Activated CD4-positive, alpha-beta T cell treated with anti-CD3 and anti-CD28 coated beads, Interleukin-2, amount 50 U/mL, for 4 hours (primary cell): ENCODE data around the gene DNAJB11.

Experiments used
- DNase-seq, 2 experiments: peaks; one replicate each; pipeline ENCODE4 v3.0.0-alpha.2; 2020

The DNAJB11 gene

GRCh38 chr3:186598108-186598784 lies 27.7 kb downstream of the DNAJB11 start:
- no peak for DNase-seq

DNA sequence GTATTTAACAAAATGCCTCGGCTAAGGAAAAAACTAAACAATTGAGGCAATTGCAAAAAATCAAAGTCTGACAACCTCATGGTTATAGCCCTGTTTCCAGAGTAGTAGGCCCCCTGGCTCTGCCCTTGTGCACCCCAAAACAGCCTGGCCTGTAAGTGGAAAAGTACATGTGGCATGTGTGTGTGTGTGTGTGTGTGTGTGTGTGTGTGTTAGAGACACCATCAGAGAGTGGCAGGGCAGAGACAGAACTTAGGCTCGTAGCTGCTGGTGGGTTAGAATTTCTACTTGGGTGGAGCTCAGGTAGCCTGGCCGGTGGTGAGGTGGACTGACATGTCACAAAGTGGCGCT lies 28.2 kb downstream of the DNAJB11 start:
- DNase-seq = no peak

DNA sequence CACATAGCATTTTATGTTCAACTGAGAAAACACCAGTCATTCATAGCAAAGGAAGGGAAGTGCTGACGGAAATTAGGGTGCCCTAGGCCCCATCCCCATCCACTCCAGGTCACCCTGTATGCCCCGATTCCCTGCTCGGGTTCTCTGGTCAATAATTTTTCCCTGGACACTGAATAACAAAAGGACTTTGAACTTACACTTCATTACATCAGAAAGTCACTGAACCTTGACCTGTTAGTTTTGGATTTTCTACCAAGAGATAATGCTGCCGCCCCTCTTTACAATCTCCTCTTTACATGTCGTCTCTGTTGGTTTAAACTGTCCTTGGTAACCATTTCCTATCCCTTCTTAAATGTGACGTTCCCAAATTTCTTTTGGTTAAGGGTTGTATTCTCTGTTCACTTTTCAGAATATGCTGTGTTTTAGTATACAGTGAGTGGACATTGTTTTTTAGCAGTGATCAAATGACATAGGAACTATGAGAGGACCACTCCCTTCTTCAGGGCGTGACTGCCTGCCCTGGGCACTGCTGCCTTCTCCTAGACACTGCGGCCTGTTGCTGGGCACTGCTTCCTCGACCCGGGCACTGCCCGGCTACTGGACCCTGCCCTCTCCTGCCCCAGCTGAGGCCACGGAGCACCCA lies 28.7 kb downstream of the DNAJB11 start:
- DNase-seq = no peak

DNA sequence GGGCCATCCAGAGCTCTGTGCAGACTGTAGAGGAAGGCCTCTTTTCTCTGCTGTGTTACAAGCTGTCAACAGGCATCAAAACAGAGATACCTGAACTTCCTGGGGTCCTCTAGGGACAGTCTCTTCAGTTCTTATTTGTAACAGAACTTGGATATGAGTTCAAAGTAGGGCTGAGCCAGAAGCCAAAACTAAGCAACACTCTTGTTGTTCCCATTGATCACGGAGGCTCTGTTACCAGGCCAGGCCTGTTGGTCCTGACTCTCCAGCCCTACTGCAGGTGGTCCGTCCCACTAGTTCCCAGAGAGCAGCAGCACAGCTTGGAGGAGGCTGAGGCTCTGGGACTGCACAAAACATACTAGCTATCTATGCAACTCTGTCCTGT lies 29.3 kb downstream of the DNAJB11 start:
- DNase-seq = no peak

DNA sequence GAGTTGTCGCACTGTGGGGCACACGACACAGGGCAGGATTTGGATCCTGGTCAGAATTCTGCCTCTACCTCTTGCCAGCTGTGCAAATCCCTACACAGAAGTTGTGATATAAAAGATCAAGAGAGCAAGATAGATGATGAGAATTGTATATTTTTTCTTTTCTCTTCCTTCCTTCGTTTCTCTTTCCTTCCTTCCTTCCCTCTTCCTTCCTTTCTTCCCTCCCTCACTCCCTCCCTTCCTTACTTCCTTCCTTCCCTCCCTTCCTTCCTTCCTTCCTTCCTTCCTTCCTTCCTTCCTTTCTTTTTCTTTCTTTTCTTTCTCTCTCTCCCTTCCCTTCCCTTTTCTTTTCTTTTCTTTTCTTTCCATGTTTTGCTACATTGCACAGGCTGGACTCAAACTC lies 30.4 kb downstream of the DNAJB11 start:
- DNase-seq = no peak

DNA sequence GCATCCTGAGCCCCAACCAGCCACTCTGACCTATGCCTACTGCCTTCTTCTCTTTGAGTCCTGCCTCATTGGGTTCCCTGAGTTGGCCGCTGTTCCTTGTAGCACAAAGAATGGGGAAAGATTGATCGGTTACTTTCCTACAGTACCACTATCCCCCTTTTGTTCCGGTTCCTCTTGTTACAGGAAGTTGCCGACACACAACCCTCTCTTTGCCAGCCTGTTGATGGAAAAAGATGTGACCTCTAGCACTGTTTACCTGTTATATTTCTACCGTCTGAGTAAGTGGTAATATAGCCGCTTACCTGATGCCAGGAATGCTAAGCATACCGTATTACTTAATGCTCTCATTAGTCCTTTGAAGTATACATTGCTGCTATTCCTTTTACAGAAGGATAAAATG lies 32.6 kb downstream of the DNAJB11 start:
- no peak for DNase-seq

GRCh38 chr3:186605078-186605477 lies 34.6 kb downstream of the DNAJB11 start:
- no peak for DNase-seq

DNA sequence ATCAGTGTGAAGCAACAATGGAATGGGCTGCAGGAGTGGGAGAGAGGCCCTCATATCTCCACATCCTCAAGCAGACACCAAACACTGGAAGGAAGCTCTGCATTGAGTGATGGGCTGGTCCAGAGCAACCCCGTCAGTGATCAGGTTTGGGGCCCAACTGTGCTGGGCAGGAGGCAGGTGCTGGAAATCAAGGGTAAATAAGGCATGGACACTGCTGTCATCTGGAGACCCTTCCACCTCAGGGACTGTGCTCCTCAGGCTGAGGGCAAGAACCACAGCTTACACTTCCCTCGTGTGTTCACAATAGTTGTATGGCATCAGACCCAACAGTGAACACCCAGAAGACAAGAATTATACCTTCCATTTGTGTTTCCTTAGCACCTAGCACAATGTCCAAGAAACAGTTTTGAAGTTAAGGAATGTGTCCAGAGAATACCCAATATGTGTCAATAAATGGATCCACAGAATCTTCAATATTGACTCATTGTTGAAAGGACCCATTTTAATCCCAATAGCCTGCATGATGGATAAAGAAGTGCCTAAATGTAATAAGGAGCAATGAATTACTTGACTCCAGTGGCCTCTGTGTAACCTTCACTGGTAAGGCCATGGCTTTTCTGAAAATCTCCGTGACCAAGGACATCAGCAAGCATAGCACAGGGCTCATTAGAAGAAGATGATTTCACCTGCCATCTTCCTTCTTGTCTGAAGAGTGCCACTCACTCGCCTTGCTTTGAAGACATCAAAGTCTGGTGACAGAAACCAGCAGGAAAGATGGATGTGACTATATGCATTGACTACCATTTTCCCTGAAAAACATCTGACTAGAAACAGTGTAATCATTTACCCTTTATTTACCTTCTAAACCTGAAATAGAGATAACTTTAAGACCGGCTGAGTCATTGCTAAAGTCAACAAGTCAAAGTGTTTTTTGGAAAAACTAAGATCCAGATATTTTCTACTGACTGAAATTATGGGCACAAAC lies 35.3 kb downstream of the DNAJB11 start:
- DNase-seq = no peak

DNA sequence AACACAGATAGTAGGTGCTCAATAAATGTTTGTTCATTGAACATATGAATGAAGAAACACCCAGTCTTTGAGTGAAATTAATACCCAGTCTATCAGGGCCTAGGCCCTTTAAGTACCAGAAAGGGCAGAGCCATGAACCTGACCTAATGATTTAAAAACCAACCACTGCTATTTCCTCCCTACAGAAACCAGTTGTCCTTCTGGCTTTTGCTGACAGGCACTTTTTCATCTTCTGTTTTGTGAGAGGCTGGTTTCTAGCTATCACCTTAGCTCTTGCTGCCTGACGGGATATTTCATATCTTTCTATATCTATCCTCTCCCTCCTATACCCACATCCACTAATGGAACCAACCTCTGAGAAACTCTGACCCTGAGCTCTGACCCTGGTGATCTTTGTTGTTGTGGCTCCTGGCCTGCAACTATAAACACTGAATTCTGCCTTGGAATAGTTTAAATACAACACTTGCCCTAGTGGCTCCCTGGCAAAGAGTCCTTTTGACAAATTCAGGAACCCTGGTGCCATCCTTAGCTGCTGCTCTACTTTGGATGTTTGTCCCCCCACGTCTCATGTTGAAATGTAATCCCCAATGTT lies 38.2 kb downstream of the DNAJB11 start:
- DNase-seq = no peak

DNA sequence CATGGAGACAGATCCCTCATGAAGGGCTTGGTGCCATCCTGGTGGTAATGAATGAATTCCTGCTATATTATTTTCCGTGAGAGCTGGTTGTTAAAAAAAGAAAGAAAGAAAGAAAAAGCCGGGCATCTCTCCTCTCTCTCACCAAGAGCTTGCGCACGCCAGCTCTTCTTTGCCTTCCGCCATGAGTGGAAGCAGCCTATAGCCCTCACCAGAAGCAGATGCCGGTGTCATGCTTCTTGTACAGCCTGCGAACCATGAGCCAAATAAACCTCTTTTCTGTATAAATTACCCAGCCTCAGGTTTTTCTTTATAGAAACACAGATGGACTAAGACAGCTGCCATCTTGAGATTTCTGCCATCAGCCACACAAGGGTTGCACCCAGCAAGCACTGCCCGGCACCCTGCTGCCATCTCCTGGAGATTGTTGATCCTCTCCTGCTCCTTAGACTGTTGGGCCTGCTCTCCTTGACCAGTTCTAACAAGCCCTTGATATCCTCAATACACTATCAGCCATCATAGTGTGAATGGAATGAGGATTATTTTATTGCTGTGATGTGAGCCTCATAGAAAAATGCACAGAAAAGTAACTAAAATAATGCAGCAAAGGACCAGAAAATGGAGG lies 38.8 kb downstream of the DNAJB11 start:
- no peak for DNase-seq

- DNase-seq = no peak
These were observed 41.5 kb downstream of the DNAJB11 start for GRCh38 chr3:186612065-186612464.

DNA sequence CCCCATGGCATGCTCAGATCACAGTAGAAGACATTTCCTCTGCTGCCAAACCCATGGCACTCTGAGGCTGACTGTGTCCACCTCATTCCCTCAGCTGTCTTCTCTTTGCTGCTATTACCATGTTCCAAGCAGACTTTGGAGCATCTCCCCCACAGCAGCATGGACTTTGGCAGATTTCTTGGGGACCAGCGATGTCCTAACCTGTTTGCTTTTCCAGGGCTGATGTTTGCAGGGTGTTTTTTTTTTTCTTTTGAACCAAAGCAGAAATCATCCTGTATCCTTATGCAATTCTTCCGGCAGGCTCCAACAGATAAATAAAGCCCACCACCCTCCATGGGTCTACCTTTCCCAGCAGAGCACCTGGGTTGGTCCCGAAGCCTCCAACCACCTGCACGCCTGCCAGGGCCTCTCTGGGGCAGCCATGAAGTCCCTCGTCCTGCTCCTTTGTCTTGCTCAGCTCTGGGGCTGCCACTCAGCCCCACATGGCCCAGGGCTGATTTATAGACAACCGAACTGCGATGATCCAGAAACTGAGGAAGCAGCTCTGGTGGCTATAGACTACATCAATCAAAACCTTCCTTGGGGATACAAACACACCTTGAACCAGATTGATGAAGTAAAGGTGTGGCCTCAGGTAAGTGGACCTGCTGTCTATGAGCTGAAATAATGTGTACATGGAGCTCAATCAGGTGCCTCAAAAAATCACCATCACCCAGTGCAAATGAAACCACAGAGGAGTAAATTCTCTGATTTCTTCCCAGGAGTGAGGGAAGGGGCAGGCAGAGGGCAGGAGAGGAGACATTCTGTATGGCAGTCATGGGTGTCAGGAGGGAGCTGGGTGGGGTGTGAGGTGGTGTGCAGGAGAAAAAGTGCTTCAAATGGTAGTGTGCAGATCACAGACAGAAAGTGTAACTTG lies 42.5 kb downstream of the DNAJB11 start, which contains the start of gene AHSG:
TSS of gene AHSG (plus strand) at position 340 of the 916 bp plus-strand sequence. CDS start at position 422, 82 bp downstream.
- no peak for DNase-seq

DNA sequence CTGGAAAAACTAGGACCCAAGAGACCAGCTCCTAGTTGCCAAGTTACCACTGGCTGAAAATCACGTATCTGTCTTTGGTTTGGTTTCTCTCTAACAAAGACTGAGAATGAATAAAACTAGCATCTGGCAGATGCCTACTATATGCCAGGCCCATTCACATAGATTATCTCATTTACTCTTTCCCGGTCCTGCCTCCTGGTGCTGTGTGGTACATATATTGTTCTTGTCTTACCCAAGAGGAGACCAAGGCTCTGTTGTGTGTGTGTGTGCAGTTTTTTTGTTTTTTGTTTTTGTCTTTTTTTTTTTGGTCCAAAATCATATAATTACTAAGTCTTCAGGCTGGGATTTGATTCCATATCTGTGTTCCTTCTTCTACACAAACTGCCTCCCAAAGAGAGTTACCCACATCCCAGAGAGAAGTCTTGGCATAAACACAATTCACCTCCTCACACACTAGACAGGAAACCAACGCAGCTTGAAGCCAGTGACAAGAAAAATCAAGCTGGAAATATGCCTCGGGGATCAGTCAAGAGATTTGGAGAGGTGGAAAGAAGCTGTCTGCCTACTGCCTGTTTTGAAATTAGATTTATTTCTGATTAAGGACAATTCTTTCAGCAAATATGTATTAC lies 43.2 kb downstream of the DNAJB11 start:
- DNase-seq = no peak

GRCh38 chr3:186614266-186614596 lies 43.7 kb downstream of the DNAJB11 start:
- no peak for DNase-seq

GRCh38 chr3:186614597-186615483 lies 44.3 kb downstream of the DNAJB11 start:
- DNase-seq = peak; percentile 67 to 71

GRCh38 chr3:186616299-186616617 lies 45.7 kb downstream of the DNAJB11 start:
- no peak for DNase-seq

DNA sequence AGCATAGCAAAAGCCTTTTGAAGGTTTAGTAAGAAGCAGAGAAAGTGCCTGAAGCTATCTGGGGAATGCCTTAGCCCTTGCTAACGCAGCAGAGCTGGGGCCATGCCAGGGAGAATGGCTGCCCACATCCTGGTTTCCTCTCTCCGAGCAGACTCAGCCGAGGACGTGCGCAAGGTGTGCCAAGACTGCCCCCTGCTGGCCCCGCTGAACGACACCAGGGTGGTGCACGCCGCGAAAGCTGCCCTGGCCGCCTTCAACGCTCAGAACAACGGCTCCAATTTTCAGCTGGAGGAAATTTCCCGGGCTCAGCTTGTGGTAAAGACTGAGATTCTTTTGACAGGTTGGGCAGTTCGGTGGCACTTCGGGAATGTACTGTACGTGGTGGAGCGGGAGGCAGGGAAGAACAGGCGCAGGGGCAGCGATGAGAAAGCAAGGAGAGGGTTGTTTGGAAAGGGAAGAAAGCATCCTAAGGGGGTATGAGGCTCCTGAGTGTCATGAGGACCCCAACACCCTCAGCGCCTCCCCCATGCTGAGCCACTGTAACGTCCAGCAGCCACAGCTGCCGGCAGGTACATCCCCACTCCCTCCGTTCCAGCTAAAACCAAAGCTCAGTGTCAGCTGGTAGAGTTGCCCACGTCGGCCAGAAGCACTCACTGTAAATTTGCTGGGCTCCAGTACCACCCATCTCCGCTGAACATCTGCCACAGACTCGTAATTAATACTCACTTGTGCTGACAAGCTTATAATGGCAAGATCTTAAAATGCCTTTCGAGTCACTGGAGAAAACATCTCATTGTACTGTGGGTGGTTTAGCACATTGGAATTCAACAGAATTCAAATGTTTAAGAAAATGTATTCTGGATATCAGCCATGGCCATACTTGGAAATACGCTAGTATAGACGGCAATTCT lies 46.8 kb downstream of the DNAJB11 start:
- peak; percentile 77 to 79 for DNase-seq

DNA sequence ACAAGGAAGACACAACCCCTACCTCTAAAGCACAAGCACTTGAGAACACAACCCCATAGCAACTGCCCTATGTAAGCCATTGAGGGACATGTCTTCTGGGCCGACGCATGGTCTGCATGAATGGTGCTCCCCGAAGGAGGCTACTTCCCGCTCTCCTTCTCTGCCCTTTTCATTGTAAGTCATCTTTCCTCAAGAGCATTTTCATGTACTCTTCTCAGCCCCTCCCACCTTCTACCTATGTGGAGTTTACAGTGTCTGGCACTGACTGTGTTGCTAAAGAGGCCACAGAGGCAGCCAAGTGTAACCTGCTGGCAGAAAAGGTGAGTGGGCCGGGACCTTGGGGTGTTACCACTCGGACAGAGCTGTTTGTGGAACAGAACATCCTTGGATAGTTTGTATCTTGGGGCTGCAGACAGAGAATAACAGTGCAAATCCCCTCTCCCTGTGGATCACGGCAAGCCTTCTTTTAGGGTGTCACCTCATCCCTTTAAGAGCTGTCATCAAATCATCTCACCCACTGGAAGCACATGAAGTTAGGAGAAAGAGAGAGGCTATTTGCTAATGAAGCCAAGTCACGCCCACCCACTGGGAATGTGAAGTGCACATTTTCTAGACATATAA lies 47.9 kb downstream of the DNAJB11 start:
- no peak for DNase-seq

DNA sequence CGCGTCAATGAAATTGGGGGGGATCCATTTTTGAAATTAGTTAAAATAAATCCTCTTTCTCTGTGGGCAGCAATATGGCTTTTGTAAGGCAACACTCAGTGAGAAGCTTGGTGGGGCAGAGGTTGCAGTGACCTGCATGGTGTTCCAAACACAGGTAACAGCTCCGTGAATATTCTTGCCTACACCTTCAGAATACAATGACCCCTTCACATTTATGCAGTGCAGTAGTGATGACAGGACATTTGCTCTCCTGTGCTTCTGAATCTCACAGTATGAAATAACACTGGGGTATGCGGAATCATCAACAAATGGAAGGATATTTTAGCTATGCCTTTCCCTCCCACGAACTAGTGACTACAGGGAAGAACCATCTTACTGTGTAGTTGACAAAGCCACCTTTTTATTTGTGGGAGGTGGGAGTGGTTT lies 49.3 kb downstream of the DNAJB11 start:
- DNase-seq = no peak
